Stomach smooth muscle (tissue), 2 donors: ENCODE results near the gene DR1.

Experiments used
- H3K27ac ChIP-seq: one replicate; pipeline ENCODE4 v1.7.0; 2013; ENCODE audit warnings: mild to moderate bottlenecking, low read length, inconsistent platforms
- H3K27me3 ChIP-seq, 2 donors: one replicate each; pipeline ENCODE4 v1.7.0; 2013; ENCODE audit warnings: low read length in 2 of 2; ENCODE audit not compliant: insufficient read depth in 2 of 2, control insufficient read depth in 1 of 2
- H3K36me3 ChIP-seq, 2 donors: one replicate each; pipeline ENCODE4 v1.7.0; 2013; ENCODE audit warnings: low read length in 2 of 2; ENCODE audit not compliant: control insufficient read depth in 2 of 2, insufficient read depth in 2 of 2
- H3K4me1 ChIP-seq: one replicate; pipeline ENCODE4 v1.7.0; 2013; ENCODE audit warnings: low read length; ENCODE audit not compliant: control insufficient read depth, insufficient read depth
- H3K4me3 ChIP-seq, 2 donors: one replicate each; pipeline ENCODE4 v1.7.0; 2013; ENCODE audit warnings: low read length in 2 of 2
- H3K9ac ChIP-seq, 2 donors: one replicate each; pipeline ENCODE4 v1.7.0; 2013; ENCODE audit warnings: low read length in 2 of 2, mild to moderate bottlenecking in 1 of 2
- H3K9me3 ChIP-seq, 2 donors: one replicate each; pipeline ENCODE4 v1.7.0; 2013; ENCODE audit warnings: low read length in 2 of 2; ENCODE audit not compliant: control insufficient read depth in 2 of 2
- donor health status: healthy.
- donor health status: Pancreatic carcinoma.

DR1 gene

GRCh38 chr1:93345633-93346420, at the start of gene DR1:
TSS of gene DR1 (plus strand) at chr1:93345907. CDS start at chr1:93346646, 739 bp downstream.
- peak within 1 kb of the TSS; percentile 83 for H3K4me3 ChIP-seq
- H3K9me3 ChIP-seq: no peaks in the 10 kb centered on the region
- H3K27ac ChIP-seq: peak within 1 kb of the TSS; percentile 88
- H3K9ac ChIP-seq: peak within 1 kb of the TSS; percentile 84 to 90
- H3K36me3 ChIP-seq: no peaks in the 10 kb centered on the region
- H3K27me3 ChIP-seq: no peaks in the 10 kb centered on the region
- H3K4me1 ChIP-seq: peaks cover 5% of the 10 kb centered on the region

GRCh38 chr1:93296555-93297154, 49.1 kb upstream of the DR1 start:
- no peak overlapping the region for H3K27ac ChIP-seq
- no peaks in the 10 kb centered on the region for H3K27me3 ChIP-seq
- no peak overlapping the region for H3K9ac ChIP-seq
- H3K4me3 ChIP-seq: no peak overlapping the region
- no peaks in the 10 kb centered on the region for H3K4me1 ChIP-seq
- H3K9me3 ChIP-seq: no peaks in the 10 kb centered on the region
- H3K36me3 ChIP-seq: no peaks in the 10 kb centered on the region

DNA sequence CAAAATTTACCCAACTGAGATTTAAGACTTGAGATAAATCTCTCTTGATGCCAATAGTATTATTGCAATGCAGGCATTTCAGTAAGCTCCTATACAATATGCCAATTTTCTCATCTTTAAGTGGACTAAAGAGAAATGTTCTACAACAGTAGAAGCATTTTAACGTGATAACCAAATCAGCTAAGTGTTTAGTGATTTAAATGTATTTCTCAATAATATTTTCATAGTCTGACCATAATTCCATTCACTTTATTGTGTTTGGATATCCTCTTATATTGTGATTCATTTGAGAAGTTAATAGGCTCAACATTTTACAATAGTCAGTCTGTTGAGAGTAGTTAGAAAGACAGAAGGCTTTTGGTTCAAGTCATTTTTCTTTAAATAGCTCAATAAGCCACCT, 44.6 kb upstream of the DR1 start:
- Histone ChIP-seq H3K27ac (no peak overlapping the region), H3K9me3 (no peaks in the 10 kb centered on the region), H3K9ac (no peak overlapping the region), H3K4me1 (no peaks in the 10 kb centered on the region), H3K27me3 (no peaks in the 10 kb centered on the region), H3K36me3 (no peaks in the 10 kb centered on the region), H3K4me3 (no peak overlapping the region)

GRCh38 chr1:93302078-93302477, 43.6 kb upstream of the DR1 start:
- H3K4me3 ChIP-seq: no peak overlapping the region
- no peak overlapping the region for H3K27ac ChIP-seq

DNA sequence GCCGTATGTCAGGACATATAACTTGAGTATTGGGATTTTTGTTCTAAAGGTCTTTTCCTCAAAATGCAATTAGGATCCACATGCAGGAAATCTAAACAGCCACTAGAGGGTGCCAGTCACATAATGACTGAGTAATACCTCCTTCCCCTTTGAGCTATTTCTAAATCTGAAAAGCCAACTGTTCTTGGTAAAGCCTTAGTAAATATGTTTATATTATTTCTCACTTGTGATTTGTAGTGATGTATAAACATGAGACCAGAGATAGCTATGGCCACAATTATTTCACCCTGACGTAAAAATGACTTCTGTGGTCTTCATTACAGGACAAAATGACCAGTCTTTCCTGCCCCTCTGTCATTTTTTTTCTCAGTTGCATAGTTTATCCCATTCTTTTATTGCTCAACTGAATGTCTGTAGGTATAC, 41.0 kb upstream of the DR1 start:
- Histone ChIP-seq H3K36me3 (no peaks in the 10 kb centered on the region), H3K4me3 (no peak overlapping the region), H3K27me3 (no peaks in the 10 kb centered on the region), H3K4me1 (no peaks in the 10 kb centered on the region), H3K9me3 (no peaks in the 10 kb centered on the region), H3K27ac (no peak overlapping the region), H3K9ac (no peak overlapping the region)

More at GRCh38 chr1:93302078-93302477, 43.6 kb upstream of the DR1 start:
- Histone ChIP-seq H3K9me3 (no peaks in the 10 kb centered on the region), H3K36me3 (no peaks in the 10 kb centered on the region), H3K4me1 (no peaks in the 10 kb centered on the region), H3K9ac (no peak overlapping the region), H3K27me3 (no peaks in the 10 kb centered on the region)

- no peaks in the 10 kb centered on the region for H3K36me3 ChIP-seq
- H3K9ac ChIP-seq: no peak overlapping the region
- H3K4me3 ChIP-seq: no peak overlapping the region
- H3K27me3 ChIP-seq: no peaks in the 10 kb centered on the region
- no peak overlapping the region for H3K27ac ChIP-seq
- H3K4me1 ChIP-seq: no peaks in the 10 kb centered on the region
- no peaks in the 10 kb centered on the region for H3K9me3 ChIP-seq
These were observed 38.8 kb upstream of the DR1 start for GRCh38 chr1:93306920-93307319.

DNA sequence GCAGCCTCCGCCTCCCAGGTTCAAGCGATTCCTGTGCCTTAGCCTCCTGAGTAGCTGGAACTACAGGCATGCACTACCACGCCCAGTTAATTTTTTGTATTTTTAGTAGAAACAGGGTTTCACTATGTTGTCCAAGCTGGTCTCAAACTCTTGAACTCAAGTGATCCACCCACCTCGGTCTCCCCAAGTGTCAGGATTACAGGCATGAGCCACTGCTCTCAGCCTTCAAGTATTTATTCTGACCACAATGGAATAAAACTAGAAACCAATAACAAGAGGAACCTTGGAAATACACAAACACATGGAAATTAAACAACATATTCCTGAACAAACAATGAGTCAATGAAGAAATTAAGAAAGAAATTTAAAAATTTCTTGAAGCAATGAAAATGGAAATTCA, 32.7 kb upstream of the DR1 start:
- H3K4me3 ChIP-seq: no peak overlapping the region
- no peaks in the 10 kb centered on the region for H3K4me1 ChIP-seq
- no peaks in the 10 kb centered on the region for H3K27me3 ChIP-seq
- H3K36me3 ChIP-seq: no peaks in the 10 kb centered on the region
- no peak overlapping the region for H3K9ac ChIP-seq
- H3K27ac ChIP-seq: no peak overlapping the region
- no peaks in the 10 kb centered on the region for H3K9me3 ChIP-seq

DNA sequence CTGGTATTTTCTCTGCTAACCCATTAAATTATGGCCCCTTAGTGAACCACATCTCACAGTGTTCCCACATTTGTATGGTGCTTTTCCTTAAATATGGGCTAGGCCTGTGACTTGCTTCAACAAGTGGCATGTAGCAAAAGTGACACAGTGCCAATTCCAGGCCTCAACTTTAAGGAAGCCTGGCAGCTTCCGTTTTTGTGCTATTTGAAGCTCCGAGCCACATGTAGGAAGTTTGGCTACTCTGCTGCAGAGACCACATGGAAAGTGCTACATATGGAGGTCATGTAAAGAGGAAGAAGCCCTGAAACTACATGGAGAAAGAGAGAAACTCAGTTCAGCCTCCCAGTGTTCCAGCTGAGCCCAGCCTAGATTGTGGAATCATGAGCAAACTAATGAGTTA, 28.5 kb upstream of the DR1 start:
- Histone ChIP-seq H3K4me3 (no peak overlapping the region), H3K36me3 (no peaks in the 10 kb centered on the region), H3K9me3 (no peaks in the 10 kb centered on the region), H3K27ac (no peak overlapping the region), H3K9ac (no peak overlapping the region), H3K4me1 (no peaks in the 10 kb centered on the region), H3K27me3 (no peaks in the 10 kb centered on the region)

DNA sequence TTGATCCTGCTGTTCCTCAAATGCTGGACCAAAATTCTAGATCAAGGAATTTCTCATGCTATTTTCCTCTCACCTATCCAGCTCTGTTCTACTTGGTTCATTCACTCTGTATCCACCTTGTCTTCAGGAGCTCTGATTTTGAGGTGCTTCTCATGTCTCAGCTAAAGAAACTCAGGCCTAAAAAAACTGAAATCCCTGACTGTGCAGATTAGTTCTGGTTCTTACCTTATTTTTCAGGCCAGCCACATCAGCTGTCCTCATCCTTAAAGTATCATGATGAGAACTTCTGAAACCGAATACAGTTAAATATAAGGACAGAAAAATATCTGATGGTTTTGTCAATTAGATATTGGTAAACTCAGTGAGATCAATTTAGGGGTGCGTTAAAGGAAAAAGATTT, 27.8 kb upstream of the DR1 start:
- no peaks in the 10 kb centered on the region for H3K4me1 ChIP-seq
- no peaks in the 10 kb centered on the region for H3K27me3 ChIP-seq
- H3K27ac ChIP-seq: no peak overlapping the region
- H3K4me3 ChIP-seq: no peak overlapping the region
- no peaks in the 10 kb centered on the region for H3K36me3 ChIP-seq
- H3K9me3 ChIP-seq: no peaks in the 10 kb centered on the region
- H3K9ac ChIP-seq: no peak overlapping the region

- no peak overlapping the region for H3K27ac ChIP-seq
- no peaks in the 10 kb centered on the region for H3K27me3 ChIP-seq
- no peaks in the 10 kb centered on the region for H3K9me3 ChIP-seq
- H3K36me3 ChIP-seq: no peaks in the 10 kb centered on the region
- H3K4me3 ChIP-seq: no peak overlapping the region
- H3K9ac ChIP-seq: no peak overlapping the region
- H3K4me1 ChIP-seq: no peaks in the 10 kb centered on the region
These were observed 24.0 kb upstream of the DR1 start for GRCh38 chr1:93321720-93322119.

GRCh38 chr1:93322349-93322748, 23.4 kb upstream of the DR1 start:
- Histone ChIP-seq H3K27ac (no peak overlapping the region), H3K36me3 (no peaks in the 10 kb centered on the region), H3K27me3 (no peaks in the 10 kb centered on the region), H3K4me1 (no peaks in the 10 kb centered on the region), H3K9me3 (no peaks in the 10 kb centered on the region), H3K4me3 (no peak overlapping the region), H3K9ac (no peak overlapping the region)
